Measurements from ENCODE around the gene PLK5.

PLK5 gene

GRCh38 chr19:1556390-1557070, 32.7 kb downstream of the PLK5 start:
- DNase-seq, result no peak

- no peak for DNase-seq
Measured at GRCh38 chr19:1558552-1558951, 34.7 kb downstream of the PLK5 start.

- no peak for DNase-seq
Measured at GRCh38 chr19:1560286-1560882, 36.5 kb downstream of the PLK5 start.

- DNase-seq, result no peak
Measured at GRCh38 chr19:1561236-1561842, 37.5 kb downstream of the PLK5 start.

- no peak for DNase-seq
Measured at GRCh38 chr19:1563251-1563650, 39.4 kb downstream of the PLK5 start.

GRCh38 chr19:1566392-1567115, 42.7 kb downstream of the PLK5 start:
- no peak for DNase-seq

- DNase-seq, result no peak
Measured at GRCh38 chr19:1567116-1567847, 43.4 kb downstream of the PLK5 start.

- no peak for DNase-seq
Measured at GRCh38 chr19:1567848-1568227, 44.0 kb downstream of the PLK5 start.

- peak; percentile 74 for DNase-seq
Measured at GRCh38 chr19:1568320-1569019, 44.6 kb downstream of the PLK5 start, which contains the start of gene MEX3D. Gene MEX3D, minus strand, starts transcription at chr19:1568325. Its CDS starts 267 bp downstream, at chr19:1568058.

GRCh38 chr19:1569997-1570396, 46.1 kb downstream of the PLK5 start:
- no peak for DNase-seq

GRCh38 chr19:1570836-1571235, 47.0 kb downstream of the PLK5 start:
- DNase-seq, result no peak

GRCh38 chr19:1571358-1571757, 47.5 kb downstream of the PLK5 start:
- DNase-seq, result no peak

- DNase-seq, result no peak
Measured at GRCh38 chr19:1572795-1573194, 48.9 kb downstream of the PLK5 start.

- no peak for DNase-seq
Measured at GRCh38 chr19:1574354-1575136, 50.7 kb downstream of the PLK5 start.

GRCh38 chr19:1575323-1576241, 51.7 kb downstream of the PLK5 start:
- DNase-seq, result no peak

GRCh38 chr19:1576242-1577089, 52.6 kb downstream of the PLK5 start:
- DNase-seq, result no peak

- no peak for DNase-seq
Measured at GRCh38 chr19:1577090-1577928, 53.4 kb downstream of the PLK5 start.

- no peak for DNase-seq
Measured at GRCh38 chr19:1577929-1578618, 54.2 kb downstream of the PLK5 start.
